HG03457 (cell line): Measurements from ENCODE around the gene SLC25A33.
A peak's percentile ranks its signal among the peaks of the same experiment; 100 is the strongest.

Experiments used
- ATAC-seq: cut with Tn5 transposase; IDR thresholded peaks from one replicate; pipeline ENCODE4 v1.9.1; 2021; ENCODE audit warnings: moderate number of reproducible peaks; ENCODE audit not compliant: unreplicated experiment

The SLC25A33 gene

GRCh38 chr1:9586147-9586766 lies 47.0 kb downstream of the SLC25A33 start:
- ATAC-seq: no peak

- peak; percentile 66 for ATAC-seq
Observed at GRCh38 chr1:9588551-9589143, 49.4 kb downstream of the SLC25A33 start, which contains the start of gene TMEM201. TMEM201 (plus strand) TSS chr1:9588911; CDS start chr1:9588931, 20 bp downstream.

GRCh38 chr1:9589144-9589718 lies 50.0 kb downstream of the SLC25A33 start:
- ATAC-seq: peak; percentile 12

- no peak for ATAC-seq
Observed at GRCh38 chr1:9589719-9590157, 50.5 kb downstream of the SLC25A33 start.

- ATAC-seq: no peak
Observed at GRCh38 chr1:9590201-9590600, 50.9 kb downstream of the SLC25A33 start.

- no peak for ATAC-seq
Observed at GRCh38 chr1:9590945-9591668, 51.8 kb downstream of the SLC25A33 start.

GRCh38 chr1:9591669-9592509 lies 52.6 kb downstream of the SLC25A33 start:
- no peak for ATAC-seq

GRCh38 chr1:9592510-9593075 lies 53.3 kb downstream of the SLC25A33 start:
- no peak for ATAC-seq

GRCh38 chr1:9593147-9593491 lies 53.9 kb downstream of the SLC25A33 start:
- ATAC-seq: no peak

- ATAC-seq: no peak
Observed at GRCh38 chr1:9593492-9594465, 54.5 kb downstream of the SLC25A33 start.

- no peak for ATAC-seq
Observed at GRCh38 chr1:9594471-9595155, 55.3 kb downstream of the SLC25A33 start.

- no peak for ATAC-seq
Observed at GRCh38 chr1:9595156-9595967, 56.1 kb downstream of the SLC25A33 start.

- no peak for ATAC-seq
Observed at GRCh38 chr1:9595968-9596340, 56.7 kb downstream of the SLC25A33 start.

GRCh38 chr1:9596415-9597123 lies 57.3 kb downstream of the SLC25A33 start:
- no peak for ATAC-seq

GRCh38 chr1:9597361-9598315 lies 58.4 kb downstream of the SLC25A33 start:
- no peak for ATAC-seq

GRCh38 chr1:9598316-9598700 lies 59.0 kb downstream of the SLC25A33 start:
- no peak for ATAC-seq
